GM18507 (cell line): Measurements from ENCODE around the gene LUZP2.

Source experiments
- DNase-seq: peaks from one replicate; pipeline ENCODE4 v3.0.0; 2011; ENCODE audit warnings: low read depth; ENCODE audit not compliant: insufficient read length; ENCODE audit errors: extremely low spot score
- FAIRE-seq: peaks from 2 replicates; lab custom pipeline; 2011; peaks lifted over from hg19 to GRCh38; lab: Jason Lieb, UNC

The LUZP2 gene

GRCh38 chr11:24688981-24689380 lies 192.1 kb downstream of the LUZP2 start:
- FAIRE-seq: no peak

GRCh38 chr11:24697522-24698111 lies 200.8 kb downstream of the LUZP2 start:
- DNase-seq (no peak), FAIRE-seq (no peak)

More at GRCh38 chr11:24688981-24689380, 192.1 kb downstream of the LUZP2 start:
- no peak for DNase-seq

- no peak for DNase-seq
- no peak for FAIRE-seq
Observed at GRCh38 chr11:24704716-24705115, 207.9 kb downstream of the LUZP2 start.

- DNase-seq (no peak), FAIRE-seq (no peak)
Observed at GRCh38 chr11:24705474-24705873, 208.6 kb downstream of the LUZP2 start.

GRCh38 chr11:24708616-24709015 lies 211.8 kb downstream of the LUZP2 start:
- DNase-seq (no peak), FAIRE-seq (no peak)

- FAIRE-seq (no peak), DNase-seq (no peak)
Observed at GRCh38 chr11:24709928-24710565, 213.2 kb downstream of the LUZP2 start.

GRCh38 chr11:24714601-24715000 lies 217.7 kb downstream of the LUZP2 start:
- DNase-seq: no peak
- no peak for FAIRE-seq

GRCh38 chr11:24716403-24716802 lies 219.6 kb downstream of the LUZP2 start:
- no peak for FAIRE-seq
- DNase-seq: no peak

GRCh38 chr11:24723231-24723630 lies 226.4 kb downstream of the LUZP2 start:
- FAIRE-seq (no peak), DNase-seq (no peak)

- no peak for FAIRE-seq
- DNase-seq: no peak
Observed at GRCh38 chr11:24731554-24731953, 234.7 kb downstream of the LUZP2 start.

GRCh38 chr11:24734742-24735237 lies 237.9 kb downstream of the LUZP2 start:
- FAIRE-seq (no peak), DNase-seq (no peak)

GRCh38 chr11:24738972-24739371 lies 242.1 kb downstream of the LUZP2 start:
- FAIRE-seq: no peak

GRCh38 chr11:24739637-24740036 lies 242.8 kb downstream of the LUZP2 start:
- DNase-seq (no peak), FAIRE-seq (no peak)

More at GRCh38 chr11:24738972-24739371, 242.1 kb downstream of the LUZP2 start:
- no peak for DNase-seq

- DNase-seq: no peak
Observed at GRCh38 chr11:24747275-24748251, 250.7 kb downstream of the LUZP2 start.

GRCh38 chr11:24748261-24748660 lies 251.4 kb downstream of the LUZP2 start:
- FAIRE-seq: no peak

More at GRCh38 chr11:24747275-24748251, 250.7 kb downstream of the LUZP2 start:
- no peak for FAIRE-seq

GRCh38 chr11:24754406-24754805 lies 257.6 kb downstream of the LUZP2 start:
- FAIRE-seq: no peak
- no peak for DNase-seq

More at GRCh38 chr11:24748261-24748660, 251.4 kb downstream of the LUZP2 start:
- no peak for DNase-seq

GRCh38 chr11:24755260-24755839 lies 258.5 kb downstream of the LUZP2 start:
- FAIRE-seq (no peak), DNase-seq (no peak)

- DNase-seq (no peak), FAIRE-seq (no peak)
Observed at GRCh38 chr11:24759742-24760141, 262.9 kb downstream of the LUZP2 start.

- FAIRE-seq: no peak
- no peak for DNase-seq
Observed at GRCh38 chr11:24760681-24761080, 263.8 kb downstream of the LUZP2 start.

GRCh38 chr11:24762076-24762475 lies 265.2 kb downstream of the LUZP2 start:
- FAIRE-seq (no peak), DNase-seq (no peak)
